BJ (cell line): ENCODE measurements around the gene FOXP1. TPM values are rescaled to one million over a fixed set of nuclear protein-coding genes. Genes with fewer than 3 reads are reported as not detected.

Experiments used
- CTCF ChIA-PET: fragments of 350-600 bp; formaldehyde crosslinking; extraction: SDS; loops from one replicate; lab custom pipeline; 2021; ENCODE audit warnings: antibody characterized with exemption, inconsistent platforms; lab: Yijun Ruan, JAX
- POLR2A ChIA-PET: fragments of 300-600 bp; sonication (Branson Sonifier 250); formaldehyde crosslinking; extraction: SDS; loops from one replicate; lab custom pipeline; 2021; ENCODE audit warnings: antibody characterized with exemption; lab: Charles Lee
- DNase-seq: peaks from one replicate; pipeline ENCODE4 v3.0.0-alpha.2; 2011; ENCODE audit warnings: low read depth
- H3K27me3 ChIP-seq: 2 replicates; pipeline ENCODE4 v1.6.0; 2011; ENCODE audit warnings: low read length; ENCODE audit not compliant: control insufficient read depth, insufficient read depth
- H3K36me3 ChIP-seq: 2 replicates; pipeline ENCODE4 v1.5.1; 2011; ENCODE audit warnings: low read length; ENCODE audit not compliant: control insufficient read depth, insufficient read depth
- H3K4me3 ChIP-seq: 2 replicates; pipeline ENCODE4 v1.5.1; 2011; ENCODE audit warnings: low read depth, mild to moderate bottlenecking, control low read depth, low read length
- CTCF ChIP-seq: IDR thresholded peaks from 2 replicates; pipeline ENCODE4 v1.5.1; 2011; ENCODE audit warnings: low read depth, mild to moderate bottlenecking, control low read depth, inconsistent platforms, low read length, moderate library complexity; ENCODE audit not compliant: insufficient read depth
- polyA plus RNA-seq: library from polyadenylated mRNA; depleted of rRNA; stranded (reverse); fragments of >200 nt; gene quantifications from 2 replicates; pipeline ENCODE4 v1.2.3, GENCODE V29; 2011

The FOXP1 gene
- polyA plus RNA-seq, 1 experiment, result 37.0 TPM

DNA sequence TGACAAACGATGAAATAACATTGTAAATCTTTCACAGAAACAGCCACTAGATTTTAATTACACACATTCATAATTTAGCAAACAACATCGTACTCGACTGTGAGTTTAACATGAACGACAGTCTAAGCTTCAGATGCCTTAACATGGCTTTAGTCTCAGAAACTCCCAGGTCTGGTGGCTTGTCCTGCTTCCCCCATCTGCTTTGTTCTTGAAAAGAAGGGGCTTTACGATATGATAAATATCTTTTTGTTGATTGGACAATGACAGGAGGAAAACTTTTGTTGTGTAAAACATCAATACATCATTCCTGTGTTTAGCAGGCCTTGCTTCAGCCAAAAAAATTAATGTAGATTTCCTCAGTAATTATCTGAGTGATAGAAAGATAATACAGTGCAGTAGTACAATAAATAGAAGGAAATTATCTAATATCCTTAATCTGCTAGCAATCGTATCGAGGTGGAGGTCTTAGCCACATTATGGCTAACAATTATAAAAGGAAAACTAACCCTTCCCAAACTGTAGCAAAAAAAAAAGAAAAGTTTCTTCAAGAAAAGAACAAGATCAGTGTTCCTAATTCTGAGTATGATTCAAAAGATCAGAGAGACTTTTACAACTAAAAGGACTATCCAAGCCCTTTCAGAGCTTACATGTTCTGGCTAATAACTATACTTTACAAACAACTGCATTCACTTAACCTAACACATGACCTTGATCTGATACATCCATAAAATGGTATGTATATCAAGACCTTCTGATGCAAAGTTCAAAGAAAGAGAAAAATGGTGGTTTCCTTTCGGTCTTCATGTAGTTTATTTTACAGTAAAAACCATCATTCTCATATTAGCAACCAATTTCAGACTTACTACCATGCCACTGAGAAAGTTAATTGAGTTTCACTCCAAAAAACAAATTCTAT lies 535.7 kb downstream of the FOXP1 start:
- no peak overlapping the region for H3K4me3 ChIP-seq
- CTCF ChIA-PET, result interaction anchor here (1.0 to 1.2 kb wide), 2 partner anchors 13 to 54 kb away, joined by 3 read pairs; no protein-coding TSS in a partner anchor
- no peak for TF ChIP-seq CTCF
- no peak for DNase-seq
- peaks cover 10% of the 10 kb centered on the region for H3K36me3 ChIP-seq
- POLR2A ChIA-PET, result no interaction called here
- H3K27me3 ChIP-seq, result no peaks in the 10 kb centered on the region

- POLR2A ChIA-PET, result interaction anchor here (0.5 kb wide), 1 partner anchor 12 kb away, joined by 8 read pairs; no protein-coding TSS in a partner anchor
- no peak for DNase-seq
- no peak for TF ChIP-seq CTCF
- CTCF ChIA-PET, result interaction anchor here (1.2 kb wide), 1 partner anchor 12 kb away, joined by 3 read pairs; no protein-coding TSS in a partner anchor
- Histone ChIP-seq H3K27me3 (no peaks in the 10 kb centered on the region), H3K36me3 (peaks cover 10% of the 10 kb centered on the region), H3K4me3 (no peak overlapping the region)
These were observed 536.7 kb downstream of the FOXP1 start for GRCh38 chr3:71046791-71047190.

DNA sequence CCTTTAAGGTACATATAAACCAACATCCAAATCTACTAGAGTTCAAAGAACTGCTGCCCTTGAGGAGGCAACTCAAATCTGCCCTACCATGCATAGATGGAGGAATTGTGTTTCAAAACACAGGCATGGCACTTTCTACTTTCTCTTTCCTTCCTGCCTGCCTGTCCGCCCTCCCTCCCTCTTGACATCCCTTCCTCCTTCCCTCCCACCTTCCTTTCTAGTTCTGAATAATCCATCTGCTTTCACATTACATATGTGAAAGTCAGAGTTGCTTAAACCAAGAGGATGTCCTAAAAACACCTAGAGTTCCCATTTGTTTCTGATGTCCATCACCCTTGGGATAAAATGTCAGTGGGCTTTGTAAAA lies 537.6 kb downstream of the FOXP1 start:
- TF ChIP-seq CTCF, result no peak
- Histone ChIP-seq H3K4me3 (no peak overlapping the region), H3K27me3 (no peaks in the 10 kb centered on the region), H3K36me3 (peaks cover 11% of the 10 kb centered on the region)
- ChIA-PET CTCF (no interaction called here), POLR2A (no interaction called here)
- no peak for DNase-seq

GRCh38 chr3:71045212-71045916 lies 538.2 kb downstream of the FOXP1 start:
- POLR2A ChIA-PET, result no interaction called here
- CTCF ChIA-PET, result no interaction called here
- no peak overlapping the region for H3K4me3 ChIP-seq
- DNase-seq, result no peak
- H3K36me3 ChIP-seq, result peaks cover 11% of the 10 kb centered on the region
- no peaks in the 10 kb centered on the region for H3K27me3 ChIP-seq
- TF ChIP-seq CTCF, result no peak

DNA sequence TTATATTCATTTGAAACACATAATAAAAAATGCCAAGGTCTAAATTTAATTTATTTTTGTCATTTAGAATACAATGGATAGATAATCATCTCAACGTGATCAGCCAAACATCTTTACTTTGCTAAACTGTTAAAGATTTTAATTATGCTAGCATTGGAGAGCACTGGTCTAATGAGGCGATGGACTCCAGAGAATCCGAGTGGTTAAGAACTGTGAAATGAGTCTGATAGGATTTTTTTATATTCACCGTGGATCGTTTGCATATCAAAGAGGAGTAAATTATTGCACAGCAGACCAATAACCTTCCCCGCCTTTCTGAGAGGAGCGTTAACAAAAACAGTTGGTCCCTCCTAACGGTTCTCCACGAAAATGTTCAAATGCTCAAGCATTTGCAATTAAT lies 540.8 kb downstream of the FOXP1 start:
- H3K4me3 ChIP-seq, result no peak overlapping the region
- no peaks in the 10 kb centered on the region for H3K27me3 ChIP-seq
- CTCF ChIA-PET, result no interaction called here
- DNase-seq, result no peak
- POLR2A ChIA-PET, result no interaction called here
- peaks cover 8% of the 10 kb centered on the region for H3K36me3 ChIP-seq
- TF ChIP-seq CTCF, result no peak
